Neural progenitor cell (in vitro differentiated cells): ENCODE data around the gene ZNF324B.

Experiments used
- EZH2 ChIP-seq: fragments of 200-600 bp; sonication (generic); IDR thresholded peaks from 2 replicates; pipeline ENCODE4 v1.6.1; 2017; ENCODE audit warnings: antibody characterized with exemption, mild to moderate bottlenecking, moderate library complexity
- EZH2phosphoT487 ChIP-seq: fragments of 200-600 bp; sonication (generic); IDR thresholded peaks from 2 replicates; pipeline ENCODE4 v1.6.1; 2017; ENCODE audit warnings: antibody characterized with exemption
- TF ChIP-seq, protein P1 (sequence below): fragments of 200-600 bp; sonication (generic); IDR thresholded peaks from 2 replicates; pipeline ENCODE4 v1.5.1; 2017; ENCODE audit warnings: antibody characterized with exemption, mild to moderate bottlenecking

DNA sequence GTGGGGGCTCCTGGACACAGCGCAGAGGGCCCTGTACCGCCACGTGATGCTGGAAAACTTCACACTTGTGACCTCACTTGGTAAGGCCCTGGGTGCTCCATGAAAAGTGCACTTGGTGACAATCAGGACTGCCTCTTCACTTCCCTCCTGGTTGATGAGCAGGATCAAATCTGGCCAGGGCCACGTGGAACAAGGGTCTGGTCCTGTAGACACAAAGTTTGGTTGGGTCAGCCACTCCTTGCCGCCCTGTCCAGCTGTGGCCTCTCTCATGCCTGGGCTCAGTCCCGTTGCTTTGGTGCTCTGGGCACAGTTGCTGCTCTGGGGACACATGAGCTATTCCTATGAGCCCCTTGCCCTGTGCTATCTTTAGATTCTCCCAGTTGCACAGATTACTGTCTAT, 2.3 kb downstream of the ZNF324B start:
- TF ChIP-seq, protein P1, sequence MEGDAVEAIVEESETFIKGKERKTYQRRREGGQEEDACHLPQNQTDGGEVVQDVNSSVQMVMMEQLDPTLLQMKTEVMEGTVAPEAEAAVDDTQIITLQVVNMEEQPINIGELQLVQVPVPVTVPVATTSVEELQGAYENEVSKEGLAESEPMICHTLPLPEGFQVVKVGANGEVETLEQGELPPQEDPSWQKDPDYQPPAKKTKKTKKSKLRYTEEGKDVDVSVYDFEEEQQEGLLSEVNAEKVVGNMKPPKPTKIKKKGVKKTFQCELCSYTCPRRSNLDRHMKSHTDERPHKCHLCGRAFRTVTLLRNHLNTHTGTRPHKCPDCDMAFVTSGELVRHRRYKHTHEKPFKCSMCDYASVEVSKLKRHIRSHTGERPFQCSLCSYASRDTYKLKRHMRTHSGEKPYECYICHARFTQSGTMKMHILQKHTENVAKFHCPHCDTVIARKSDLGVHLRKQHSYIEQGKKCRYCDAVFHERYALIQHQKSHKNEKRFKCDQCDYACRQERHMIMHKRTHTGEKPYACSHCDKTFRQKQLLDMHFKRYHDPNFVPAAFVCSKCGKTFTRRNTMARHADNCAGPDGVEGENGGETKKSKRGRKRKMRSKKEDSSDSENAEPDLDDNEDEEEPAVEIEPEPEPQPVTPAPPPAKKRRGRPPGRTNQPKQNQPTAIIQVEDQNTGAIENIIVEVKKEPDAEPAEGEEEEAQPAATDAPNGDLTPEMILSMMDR = no peak
- TF ChIP-seq EZH2 (no peak), EZH2phosphoT487 (no peak)
